ENCODE data around the gene MAPKBP1.

- TF ChIP-seq POLR2A (IDR thresholded peaks at IDR 0.05; ENCODE audit: low read length) (no peak), GATA1 (IDR thresholded peaks at IDR 0.05; ENCODE audit: low read depth, low read length) (no peak)
These were observed 46.6 kb downstream of the MAPKBP1 start for GRCh38 chr15:41820791-41821423.

All from erythroblast (primary cell).